Measurements from ENCODE around the gene CHD9.

DNA sequence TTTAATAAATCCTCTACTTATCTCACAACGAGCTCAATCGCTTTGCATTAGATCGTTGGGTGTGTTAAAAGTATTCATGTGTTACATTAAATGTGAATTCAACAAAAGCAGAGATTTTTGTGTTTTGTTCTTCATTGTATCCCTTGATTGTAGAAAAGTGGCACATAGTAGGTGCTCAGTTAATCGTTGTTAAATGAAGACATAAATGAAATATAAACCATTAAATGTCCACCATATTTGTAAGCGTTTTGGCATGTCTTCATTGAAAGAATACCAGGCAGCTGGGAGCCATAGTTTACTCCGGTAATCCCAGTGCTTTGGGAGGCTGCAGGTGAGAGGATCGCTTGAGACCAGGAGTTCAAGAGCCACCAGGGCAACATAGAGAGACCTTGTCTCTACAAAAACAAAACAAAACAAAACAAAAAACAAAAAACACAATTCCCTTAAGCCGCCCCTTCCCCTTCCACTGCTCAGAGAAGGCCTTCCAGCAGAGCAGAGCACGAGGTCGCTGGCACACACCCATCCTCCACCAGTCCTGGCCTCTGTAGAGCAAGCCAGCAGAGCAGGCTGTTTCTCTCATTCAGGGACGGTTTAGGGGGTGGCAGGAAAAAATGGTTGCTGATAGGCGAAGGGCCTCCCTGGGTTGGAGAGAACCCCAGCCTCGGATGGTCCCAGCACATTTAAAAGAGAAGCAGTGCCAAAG lies 673 bp upstream of the CHD9 start:
- TF ChIP-seq CTCF (IDR thresholded peaks at IDR 0.05) (no peak), POLR2A (IDR thresholded peaks at IDR 0.05) (no peak)
